ENCODE data around the gene FAM181B.

DNA sequence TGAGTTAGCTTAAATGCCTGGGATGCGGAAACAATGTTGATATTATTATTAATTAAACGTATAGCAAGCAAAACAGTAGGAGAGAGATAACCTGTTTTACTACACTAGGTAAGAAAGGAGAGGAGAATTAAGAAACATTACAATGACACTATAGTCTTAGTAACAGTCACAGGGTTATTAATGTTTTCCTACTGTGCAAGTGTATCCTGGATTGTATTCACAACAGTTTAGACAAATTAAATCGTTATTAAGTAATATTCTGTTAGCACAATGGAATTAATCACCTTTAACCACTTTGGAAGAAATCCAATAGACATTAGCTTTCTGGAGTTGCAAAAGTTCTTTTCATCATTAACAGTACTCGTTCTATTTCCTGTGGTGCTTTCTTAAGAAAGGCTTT, 3.4 kb downstream of the FAM181B start:
- TF ChIP-seq RAD21 (conservative IDR thresholded peaks at IDR 0.05 in 1 of 2, IDR thresholded peaks at IDR 0.05 in 1 of 2) (no peak), JUN (IDR thresholded peaks at IDR 0.05) (no peak), ZSCAN20 (CRISPR knock-in tag; IDR thresholded peaks at IDR 0.05) (no peak), CHD2 (IDR thresholded peaks at IDR 0.05; ENCODE audit: low read length, partially characterized antibody) (no peak)
- TF ChIP-seq, protein P1, sequence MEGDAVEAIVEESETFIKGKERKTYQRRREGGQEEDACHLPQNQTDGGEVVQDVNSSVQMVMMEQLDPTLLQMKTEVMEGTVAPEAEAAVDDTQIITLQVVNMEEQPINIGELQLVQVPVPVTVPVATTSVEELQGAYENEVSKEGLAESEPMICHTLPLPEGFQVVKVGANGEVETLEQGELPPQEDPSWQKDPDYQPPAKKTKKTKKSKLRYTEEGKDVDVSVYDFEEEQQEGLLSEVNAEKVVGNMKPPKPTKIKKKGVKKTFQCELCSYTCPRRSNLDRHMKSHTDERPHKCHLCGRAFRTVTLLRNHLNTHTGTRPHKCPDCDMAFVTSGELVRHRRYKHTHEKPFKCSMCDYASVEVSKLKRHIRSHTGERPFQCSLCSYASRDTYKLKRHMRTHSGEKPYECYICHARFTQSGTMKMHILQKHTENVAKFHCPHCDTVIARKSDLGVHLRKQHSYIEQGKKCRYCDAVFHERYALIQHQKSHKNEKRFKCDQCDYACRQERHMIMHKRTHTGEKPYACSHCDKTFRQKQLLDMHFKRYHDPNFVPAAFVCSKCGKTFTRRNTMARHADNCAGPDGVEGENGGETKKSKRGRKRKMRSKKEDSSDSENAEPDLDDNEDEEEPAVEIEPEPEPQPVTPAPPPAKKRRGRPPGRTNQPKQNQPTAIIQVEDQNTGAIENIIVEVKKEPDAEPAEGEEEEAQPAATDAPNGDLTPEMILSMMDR (IDR thresholded peaks at IDR 0.05), result no peak
- TF ChIP-seq, protein P2, sequence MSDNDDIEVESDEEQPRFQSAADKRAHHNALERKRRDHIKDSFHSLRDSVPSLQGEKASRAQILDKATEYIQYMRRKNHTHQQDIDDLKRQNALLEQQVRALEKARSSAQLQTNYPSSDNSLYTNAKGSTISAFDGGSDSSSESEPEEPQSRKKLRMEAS (IDR thresholded peaks at IDR 0.05), result no peak
